Measurements from ENCODE around the gene SPRY2. TPM values are rescaled to one million over a fixed set of nuclear protein-coding genes. Genes with fewer than 3 reads are reported as not detected.

The SPRY2 gene
- total and polyA plus RNA-seq, 2 of the 8 experiments (the other 6 are each of a cell fraction or from before 2014, with no cell fraction given) = 37.7 to 37.9 TPM

DNA sequence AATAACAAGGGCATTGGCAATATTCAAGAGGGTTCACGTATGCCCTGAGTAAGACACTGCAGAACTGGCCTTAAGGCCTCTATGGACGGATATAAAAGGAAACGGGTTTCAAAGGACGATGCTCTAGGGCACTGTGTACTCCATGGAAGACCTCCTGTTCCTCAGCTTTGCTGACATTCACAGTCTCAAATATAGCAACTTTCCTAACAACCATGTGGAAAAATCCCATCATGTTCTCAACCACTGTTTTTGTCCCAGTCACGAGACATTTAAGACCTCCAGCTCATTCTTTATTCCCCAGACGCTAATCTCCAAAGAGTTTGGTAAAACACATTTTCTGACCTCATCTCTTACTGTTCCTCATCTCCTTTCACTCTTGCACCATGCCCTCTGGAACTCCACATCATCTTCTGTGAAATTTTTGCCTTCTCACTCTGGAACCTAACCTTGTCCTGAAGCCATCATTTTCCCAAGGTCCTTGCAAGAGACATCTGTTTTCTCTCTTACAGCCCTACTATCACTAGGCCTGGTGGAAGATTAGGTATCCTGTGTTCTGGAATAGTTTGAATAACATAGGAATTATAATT lies 37.6 kb downstream of the SPRY2 start:
- H2BK15ac ChIP-seq (ENCODE audit: low read length) = no peak overlapping the region
- no peak overlapping the region for H4K91ac ChIP-seq (replicated peaks; ENCODE audit: insufficient read length, low read length)
- CTCF ChIA-PET (ENCODE audit: partially characterized antibody) = interaction anchor here (0.6 to 1.2 kb wide), 5 partner anchors 9 to 384 kb away, joined by 3 read pairs; no protein-coding TSS in a partner anchor
- no peak overlapping the region for H3K56ac ChIP-seq (replicated peaks; ENCODE audit: insufficient read length, low read depth, low read length)
- H3K4me2 ChIP-seq (ENCODE audit: insufficient read depth in 1 of 2, low read depth in 2 of 2, low read length in 2 of 2) = no peak overlapping the region
- no peak overlapping the region for H3K4me3 ChIP-seq (ENCODE audit: extremely low read depth in 1 of 4, insufficient read depth in 2 of 4, low read depth in 3 of 4, low read length in 4 of 4)
- H3K18ac ChIP-seq (ENCODE audit: extremely low read depth, low read length) = no peak overlapping the region
- no peak overlapping the region for H2AFZ ChIP-seq (ENCODE audit: low read length)
- H3K9me3 ChIP-seq (ENCODE audit: insufficient read depth in 2 of 2, low read depth in 1 of 2, low read length in 1 of 2) = no peaks in the 10 kb centered on the region; a peak in 1 of 4 replicates
- H4K5ac ChIP-seq (ENCODE audit: insufficient read length, low read depth, low read length) = no peak overlapping the region
- 86% methylated on average over 6 of the region's 6 CpGs; no CpG with 5 or more reads in 1 of the 2 experiments for WGBS, 2 experiments (ENCODE audit: extremely low coverage in 1 of 2, insufficient coverage in 1 of 2, insufficient read length in 1 of 2, insufficient replicate concordance in 2 of 2, low coverage in 1 of 2, low lambda C conversion rate in 2 of 2, missing lambda C conversion rate in 1 of 2)
- DNase-seq (ENCODE audit: low read depth in 1 of 2, low spot score in 2 of 2) = no peak
- no peak overlapping the region for H3K9ac ChIP-seq (replicated peaks in 1 of 4; ENCODE audit: extremely low read depth in 1 of 4, low read depth in 3 of 4, low read length in 3 of 4)
- H4K8ac ChIP-seq (ENCODE audit: extremely low read depth, insufficient read depth, low read length) = no peak overlapping the region
- no peak overlapping the region for H2AK5ac ChIP-seq (ENCODE audit: low read depth, low read length)
- H3K79me1 ChIP-seq (ENCODE audit: low read depth, low read length) = no peaks in the 10 kb centered on the region
- H2BK20ac ChIP-seq (ENCODE audit: low read length) = no peak overlapping the region
- H3K23ac ChIP-seq (ENCODE audit: insufficient read length) = no peak overlapping the region
- no peak overlapping the region for H3K14ac ChIP-seq (ENCODE audit: insufficient read length)
- no peaks in the 10 kb centered on the region for H3K36me3 ChIP-seq (ENCODE audit: control insufficient read depth in 2 of 4, insufficient read depth in 4 of 4, low read length in 3 of 4)
- no peaks in the 10 kb centered on the region for H3K4me1 ChIP-seq (replicated peaks in 1 of 4; ENCODE audit: control insufficient read depth in 3 of 4, insufficient read depth in 4 of 4, low read length in 3 of 4)
- H3K4ac ChIP-seq (replicated peaks; ENCODE audit: insufficient read length, low read depth, low read length) = no peak overlapping the region
- FAIRE-seq = no peak
- no peak overlapping the region for H2BK5ac ChIP-seq (ENCODE audit: low read depth, low read length)
- no peak overlapping the region for H3K27ac ChIP-seq (ENCODE audit: low read depth, low read length)
- H2BK120ac ChIP-seq (replicated peaks; ENCODE audit: low read depth, low read length) = no peak overlapping the region
- H3K23me2 ChIP-seq (ENCODE audit: low read depth, low read length) = no peaks in the 10 kb centered on the region
- H4K20me1 ChIP-seq (replicated peaks in 1 of 2; ENCODE audit: control insufficient read depth in 1 of 2, insufficient read depth in 2 of 2, low read length in 2 of 2) = no peaks in the 10 kb centered on the region
- no peak overlapping the region for H2BK12ac ChIP-seq (ENCODE audit: low read depth, low read length)
- POLR2A ChIA-PET (ENCODE audit: partially characterized antibody) = interaction anchor here (1.4 kb wide), 1 partner anchor 38 kb away, joined by 4 read pairs; the partner anchor contains the start of gene SPRY2
- no peaks in the 10 kb centered on the region for H3K27me3 ChIP-seq (replicated peaks in 1 of 4; ENCODE audit: control insufficient read depth in 3 of 4, extremely low read depth in 1 of 4, insufficient read depth in 3 of 4, low read length in 3 of 4)
- H3K79me2 ChIP-seq (ENCODE audit: control insufficient read depth in 1 of 2, insufficient read depth in 2 of 2, low read length in 2 of 2) = no peaks in the 10 kb centered on the region
- no peak for TF ChIP-seq JUN (IDR thresholded peaks at IDR 0.05; ENCODE audit: low read depth, low read length)
- TF ChIP-seq GABPA (IDR thresholded peaks at IDR 0.05; ENCODE audit: borderline replicate concordance, insufficient read depth, low read length) = no peak
- TF ChIP-seq RNF2 (IDR thresholded peaks at IDR 0.05; ENCODE audit: borderline replicate concordance, low read depth, low read length, missing control alignments, poor library complexity, severe bottlenecking) = no peak
- TF ChIP-seq CTBP2 (IDR thresholded peaks at IDR 0.05; ENCODE audit: borderline replicate concordance, insufficient read depth, insufficient read length, low read length) = no peak
- TF ChIP-seq TAF1 (IDR thresholded peaks at IDR 0.05; ENCODE audit: low read depth, low read length) = no peak
- no peak for TF ChIP-seq TBP (IDR thresholded peaks at IDR 0.05; ENCODE audit: low read depth, low read length)
- TF ChIP-seq, protein P1, sequence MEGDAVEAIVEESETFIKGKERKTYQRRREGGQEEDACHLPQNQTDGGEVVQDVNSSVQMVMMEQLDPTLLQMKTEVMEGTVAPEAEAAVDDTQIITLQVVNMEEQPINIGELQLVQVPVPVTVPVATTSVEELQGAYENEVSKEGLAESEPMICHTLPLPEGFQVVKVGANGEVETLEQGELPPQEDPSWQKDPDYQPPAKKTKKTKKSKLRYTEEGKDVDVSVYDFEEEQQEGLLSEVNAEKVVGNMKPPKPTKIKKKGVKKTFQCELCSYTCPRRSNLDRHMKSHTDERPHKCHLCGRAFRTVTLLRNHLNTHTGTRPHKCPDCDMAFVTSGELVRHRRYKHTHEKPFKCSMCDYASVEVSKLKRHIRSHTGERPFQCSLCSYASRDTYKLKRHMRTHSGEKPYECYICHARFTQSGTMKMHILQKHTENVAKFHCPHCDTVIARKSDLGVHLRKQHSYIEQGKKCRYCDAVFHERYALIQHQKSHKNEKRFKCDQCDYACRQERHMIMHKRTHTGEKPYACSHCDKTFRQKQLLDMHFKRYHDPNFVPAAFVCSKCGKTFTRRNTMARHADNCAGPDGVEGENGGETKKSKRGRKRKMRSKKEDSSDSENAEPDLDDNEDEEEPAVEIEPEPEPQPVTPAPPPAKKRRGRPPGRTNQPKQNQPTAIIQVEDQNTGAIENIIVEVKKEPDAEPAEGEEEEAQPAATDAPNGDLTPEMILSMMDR (IDR thresholded peaks at IDR 0.05; ENCODE audit: control extremely low read depth in 1 of 3, insufficient read depth in 1 of 3, low read depth in 1 of 3, low read length in 3 of 3) = no peak
- TF ChIP-seq POLR2A (IDR thresholded peaks at IDR 0.05; ENCODE audit: control extremely low read depth in 1 of 2, low read depth in 2 of 2, low read length in 2 of 2) = no peak
- no peak for TF ChIP-seq EGR1 (IDR thresholded peaks at IDR 0.05; ENCODE audit: borderline replicate concordance, low read depth, low read length)
- no peak for TF ChIP-seq SUZ12 (IDR thresholded peaks at IDR 0.05; ENCODE audit: low read length)
- TF ChIP-seq SP4 (IDR thresholded peaks at IDR 0.05; ENCODE audit: low read length) = no peak

Measured in H1 (cell line).